H1 (cell line): Measurements from ENCODE around the gene HMCES. TPM values are rescaled to one million over a fixed set of nuclear protein-coding genes. Genes with fewer than 3 reads are reported as not detected.

Experiments used
- BACH1 ChIP-seq: IDR thresholded peaks from 2 replicates; pipeline ENCODE4 v1.6.1; 2012; ENCODE audit warnings: low read length, improper control_type of control experiment
- JUND ChIP-seq: IDR thresholded peaks from 2 replicates; pipeline ENCODE4 v1.6.1; 2011; ENCODE audit warnings: mild to moderate bottlenecking, improper control_type of control experiment, low read length
- KDM4A ChIP-seq: IDR thresholded peaks from one replicate; pipeline ENCODE4 v1.7.1; 2012; ENCODE audit warnings: low read depth, mild to moderate bottlenecking, moderate library complexity, low read length, inconsistent platforms; ENCODE audit not compliant: severe bottlenecking
- PHF8 ChIP-seq: fragments of 200-600 bp; sonication (generic); conservative IDR thresholded peaks from 2 replicates; pipeline ENCODE4 v1.7.1; 2012; ENCODE audit warnings: low read depth, mild to moderate bottlenecking, inconsistent platforms, low read length, moderate library complexity
- RBBP5 ChIP-seq: IDR thresholded peaks from 2 replicates; pipeline ENCODE4 v1.7.1; 2012; ENCODE audit warnings: low read depth, mild to moderate bottlenecking, inconsistent platforms, low read length, moderate library complexity, borderline replicate concordance
- SIX5 ChIP-seq: IDR thresholded peaks from 2 replicates; pipeline ENCODE4 v1.6.1; 2011; ENCODE audit warnings: mild to moderate bottlenecking, low read depth, low read length
- polyA plus RNA-seq, 7 experiments: library from polyadenylated mRNA; depleted of rRNA in 3 of 7; stranded (reverse) in 5 of 7; unstranded in 2 of 7; fragments of >200 nt in 5 of 7; fragments of 200-250 nt in 2 of 7; gene quantifications; 1 replicate in 5 of 7; 2 replicates in 1 of 7; 4 replicates in 1 of 7; pipeline versions ENCODE4 v1.2.1 to v1.2.3, GENCODE V29; 2011 to 2013; ENCODE audit warnings: missing spikeins in 2 of 7, mixed read lengths in 2 of 7
- total RNA-seq: library from RNA; stranded (reverse); fragmentation: NEBNext Ultra II Directional; extraction: Animal tissue kit (Norgen Biotek cat#: 25700); gene quantifications from 2 replicates; pipeline ENCODE4 v1.2.1, GENCODE V29; 2021
- TF ChIP-seq, protein P1 (sequence below), 3 experiments: IDR thresholded peaks; 1 replicate in 2 of 3; 2 replicates in 1 of 3; pipeline versions ENCODE4 v1.5.1 to v1.6.1; 2011; ENCODE audit warnings: low read length in 3 of 3, mild to moderate bottlenecking in 3 of 3, inconsistent platforms in 2 of 3, low read depth in 1 of 3, moderate library complexity in 1 of 3; ENCODE audit not compliant: insufficient read depth in 1 of 3; ENCODE audit errors: control extremely low read depth in 1 of 3

The HMCES gene
- total and polyA plus RNA-seq, 2 of the 8 experiments (the other 6 are each of a cell fraction or from before 2014, with no cell fraction given): 27.6 to 49.5 TPM

DNA sequence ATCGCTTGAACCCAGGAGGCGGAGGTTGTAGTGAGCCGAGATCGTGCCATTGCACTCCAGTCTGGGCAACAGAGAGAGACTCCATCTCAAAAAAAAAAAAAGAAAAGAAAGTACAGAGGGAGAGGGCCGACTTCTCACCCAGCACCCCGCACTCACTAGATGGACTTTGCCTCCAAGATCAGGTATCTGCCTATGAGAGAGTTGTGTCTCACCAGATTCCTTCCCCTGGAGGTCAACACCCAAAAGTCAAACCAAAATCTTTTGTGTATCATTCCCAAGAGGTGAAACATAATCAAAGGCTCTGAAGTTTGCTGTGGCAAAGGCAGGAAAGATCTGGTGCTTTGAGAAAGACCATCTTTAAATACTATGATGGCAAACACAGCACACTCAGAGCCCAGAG lies 51.2 kb downstream of the HMCES start (continued):
- TF ChIP-seq JUND (no peak), BACH1 (no peak), RBBP5 (no peak), PHF8 (no peak), SIX5 (no peak), KDM4A (no peak)
- TF ChIP-seq, protein P1, sequence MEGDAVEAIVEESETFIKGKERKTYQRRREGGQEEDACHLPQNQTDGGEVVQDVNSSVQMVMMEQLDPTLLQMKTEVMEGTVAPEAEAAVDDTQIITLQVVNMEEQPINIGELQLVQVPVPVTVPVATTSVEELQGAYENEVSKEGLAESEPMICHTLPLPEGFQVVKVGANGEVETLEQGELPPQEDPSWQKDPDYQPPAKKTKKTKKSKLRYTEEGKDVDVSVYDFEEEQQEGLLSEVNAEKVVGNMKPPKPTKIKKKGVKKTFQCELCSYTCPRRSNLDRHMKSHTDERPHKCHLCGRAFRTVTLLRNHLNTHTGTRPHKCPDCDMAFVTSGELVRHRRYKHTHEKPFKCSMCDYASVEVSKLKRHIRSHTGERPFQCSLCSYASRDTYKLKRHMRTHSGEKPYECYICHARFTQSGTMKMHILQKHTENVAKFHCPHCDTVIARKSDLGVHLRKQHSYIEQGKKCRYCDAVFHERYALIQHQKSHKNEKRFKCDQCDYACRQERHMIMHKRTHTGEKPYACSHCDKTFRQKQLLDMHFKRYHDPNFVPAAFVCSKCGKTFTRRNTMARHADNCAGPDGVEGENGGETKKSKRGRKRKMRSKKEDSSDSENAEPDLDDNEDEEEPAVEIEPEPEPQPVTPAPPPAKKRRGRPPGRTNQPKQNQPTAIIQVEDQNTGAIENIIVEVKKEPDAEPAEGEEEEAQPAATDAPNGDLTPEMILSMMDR (IDR thresholded peaks at IDR 0.05; ENCODE audit: control extremely low read depth in 1 of 3, insufficient read depth in 1 of 3, low read depth in 1 of 3, low read length in 3 of 3): no peak
- TF ChIP-seq, all 59 proteins: peak for 0
